Neural progenitor cell (in vitro differentiated cells): ENCODE results near the gene MED10. TPM values are rescaled to one million over a fixed set of nuclear protein-coding genes. Genes with fewer than 3 reads are reported as not detected.

ENCODE experiments used
- DNase-seq: peaks from one replicate; pipeline ENCODE4 v3.0.0-alpha.2; 2016; ENCODE audit warnings: low spot score
- H2AFZ ChIP-seq: fragments of 200-600 bp; sonication (generic); replicated peaks from 2 replicates; pipeline ENCODE4 v1.6.1; 2016; ENCODE audit warnings: antibody characterized with exemption
- H3F3A ChIP-seq: fragments of 200-600 bp; sonication (generic); 2 replicates; pipeline ENCODE4 v1.6.1; 2016; ENCODE audit warnings: antibody characterized with exemption, low read depth
- H3K27ac ChIP-seq: fragments of 200-600 bp; sonication (generic); 2 replicates; pipeline ENCODE4 v1.5.1; 2016; ENCODE audit warnings: mild to moderate bottlenecking
- H3K27me3 ChIP-seq: fragments of 200-600 bp; sonication (generic); 2 replicates; pipeline ENCODE4 v1.6.1; 2016; ENCODE audit warnings: mild to moderate bottlenecking, moderate library complexity
- H3K36me3 ChIP-seq: fragments of 200-600 bp; sonication (generic); 2 replicates; pipeline ENCODE4 v1.5.1; 2016
- H3K4me1 ChIP-seq: fragments of 200-600 bp; sonication (generic); 2 replicates; pipeline ENCODE4 v1.6.1; 2016; ENCODE audit warnings: mixed run types
- H3K4me2 ChIP-seq: fragments of 200-600 bp; sonication (generic); 2 replicates; pipeline ENCODE4 v1.6.1; 2016
- H3K4me3 ChIP-seq: fragments of 200-600 bp; sonication (generic); 2 replicates; pipeline ENCODE4 v1.5.1; 2016
- H3K79me2 ChIP-seq: fragments of 200-600 bp; sonication (generic); 2 replicates; pipeline ENCODE4 v1.6.1; 2016; ENCODE audit warnings: low read depth
- H3K9ac ChIP-seq: fragments of 200-600 bp; sonication (generic); 2 replicates; pipeline ENCODE4 v1.6.1; 2016
- H3K9me3 ChIP-seq: fragments of 200-600 bp; sonication (generic); 2 replicates; pipeline ENCODE4 v1.5.1; 2016; ENCODE audit warnings: low read depth
- H4K20me1 ChIP-seq: fragments of 200-600 bp; sonication (generic); 2 replicates; pipeline ENCODE4 v1.6.1; 2016; ENCODE audit warnings: low read depth
- H3K27ac Mint-ChIP-seq: 3 replicates; pipeline ENCODE4 v1.8.0; 2021; ENCODE audit warnings: mixed read lengths
- H3K27me3 Mint-ChIP-seq: 2 replicates; pipeline ENCODE4 v1.8.0; 2022; ENCODE audit warnings: low read depth, mild to moderate bottlenecking, inconsistent platforms, moderate library complexity, mixed read lengths; ENCODE audit not compliant: insufficient read depth
- H3K36me3 Mint-ChIP-seq: 3 replicates; pipeline ENCODE4 v1.8.0; 2021; ENCODE audit warnings: mixed read lengths
- H3K4me1 Mint-ChIP-seq: 3 replicates; pipeline ENCODE4 v1.8.0; 2021; ENCODE audit warnings: mixed read lengths
- H3K4me3 Mint-ChIP-seq: 3 replicates; pipeline ENCODE4 v1.8.0; 2021; ENCODE audit warnings: mild to moderate bottlenecking, moderate library complexity, mixed read lengths
- H3K9me3 Mint-ChIP-seq: 3 replicates; pipeline ENCODE4 v1.8.0; 2020; ENCODE audit warnings: mixed read lengths
- EZH2 ChIP-seq: fragments of 200-600 bp; sonication (generic); IDR thresholded peaks from 2 replicates; pipeline ENCODE4 v1.6.1; 2017; ENCODE audit warnings: antibody characterized with exemption, mild to moderate bottlenecking, moderate library complexity
- EZH2phosphoT487 ChIP-seq: fragments of 200-600 bp; sonication (generic); IDR thresholded peaks from 2 replicates; pipeline ENCODE4 v1.6.1; 2017; ENCODE audit warnings: antibody characterized with exemption
- total RNA-seq: library from RNA; depleted of rRNA; stranded (reverse); fragments of >200 nt; gene quantifications from 2 replicates; pipeline ENCODE4 v1.2.3, GENCODE V29; 2015; ENCODE audit warnings: low replicate concordance
- TF ChIP-seq, protein P1 (sequence below): fragments of 200-600 bp; sonication (generic); IDR thresholded peaks from 2 replicates; pipeline ENCODE4 v1.5.1; 2017; ENCODE audit warnings: antibody characterized with exemption, mild to moderate bottlenecking

MED10 gene
- total RNA-seq, 1 donor from 2014 or later = 23.5 TPM

DNA sequence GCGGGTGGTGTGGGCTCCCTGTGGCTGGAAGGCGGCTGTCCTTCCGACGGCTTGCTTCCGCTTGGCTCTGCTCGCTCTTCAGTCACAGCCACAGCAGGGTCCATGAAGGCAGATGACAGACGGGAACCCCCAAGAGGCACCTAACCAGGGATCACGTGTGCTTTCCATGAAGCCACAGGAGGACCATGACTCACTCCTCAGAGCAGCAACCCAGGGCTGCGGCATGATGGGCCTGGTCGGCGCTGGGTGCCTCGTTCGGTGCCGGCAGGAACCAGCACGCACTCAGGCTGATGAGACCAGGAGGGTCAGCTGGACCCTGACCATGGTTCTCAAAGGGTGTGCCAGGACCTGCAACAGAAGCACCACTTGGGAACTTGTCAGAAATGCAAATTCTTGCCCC, 32.8 kb upstream of the MED10 start:
- Histone ChIP-seq H3K27ac (no peak overlapping the region), H3K27me3 (no peaks in the 10 kb centered on the region), H3K9ac (no peak overlapping the region), H3K4me2 (no peak overlapping the region), H3F3A (no peaks in the 10 kb centered on the region), H4K20me1 (no peaks in the 10 kb centered on the region), H3K4me3 (no peak overlapping the region), H3K9me3 (no peaks in the 10 kb centered on the region), H3K79me2 (no peaks in the 10 kb centered on the region), H3K36me3 (no peaks in the 10 kb centered on the region), H2AFZ (no peak overlapping the region), H3K4me1 (peaks cover 8% of the 10 kb centered on the region)
- Mint-ChIP-seq H3K9me3 (no peaks in the 10 kb centered on the region), H3K36me3 (no peaks in the 10 kb centered on the region), H3K4me3 (no peak overlapping the region), H3K27me3 (peaks cover 5% of the 10 kb centered on the region), H3K4me1 (peaks cover 4% of the 10 kb centered on the region), H3K27ac (no peak overlapping the region)
- TF ChIP-seq EZH2 (no peak), EZH2phosphoT487 (no peak)
- TF ChIP-seq, protein P1, sequence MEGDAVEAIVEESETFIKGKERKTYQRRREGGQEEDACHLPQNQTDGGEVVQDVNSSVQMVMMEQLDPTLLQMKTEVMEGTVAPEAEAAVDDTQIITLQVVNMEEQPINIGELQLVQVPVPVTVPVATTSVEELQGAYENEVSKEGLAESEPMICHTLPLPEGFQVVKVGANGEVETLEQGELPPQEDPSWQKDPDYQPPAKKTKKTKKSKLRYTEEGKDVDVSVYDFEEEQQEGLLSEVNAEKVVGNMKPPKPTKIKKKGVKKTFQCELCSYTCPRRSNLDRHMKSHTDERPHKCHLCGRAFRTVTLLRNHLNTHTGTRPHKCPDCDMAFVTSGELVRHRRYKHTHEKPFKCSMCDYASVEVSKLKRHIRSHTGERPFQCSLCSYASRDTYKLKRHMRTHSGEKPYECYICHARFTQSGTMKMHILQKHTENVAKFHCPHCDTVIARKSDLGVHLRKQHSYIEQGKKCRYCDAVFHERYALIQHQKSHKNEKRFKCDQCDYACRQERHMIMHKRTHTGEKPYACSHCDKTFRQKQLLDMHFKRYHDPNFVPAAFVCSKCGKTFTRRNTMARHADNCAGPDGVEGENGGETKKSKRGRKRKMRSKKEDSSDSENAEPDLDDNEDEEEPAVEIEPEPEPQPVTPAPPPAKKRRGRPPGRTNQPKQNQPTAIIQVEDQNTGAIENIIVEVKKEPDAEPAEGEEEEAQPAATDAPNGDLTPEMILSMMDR = no peak
- no peak for DNase-seq

DNA sequence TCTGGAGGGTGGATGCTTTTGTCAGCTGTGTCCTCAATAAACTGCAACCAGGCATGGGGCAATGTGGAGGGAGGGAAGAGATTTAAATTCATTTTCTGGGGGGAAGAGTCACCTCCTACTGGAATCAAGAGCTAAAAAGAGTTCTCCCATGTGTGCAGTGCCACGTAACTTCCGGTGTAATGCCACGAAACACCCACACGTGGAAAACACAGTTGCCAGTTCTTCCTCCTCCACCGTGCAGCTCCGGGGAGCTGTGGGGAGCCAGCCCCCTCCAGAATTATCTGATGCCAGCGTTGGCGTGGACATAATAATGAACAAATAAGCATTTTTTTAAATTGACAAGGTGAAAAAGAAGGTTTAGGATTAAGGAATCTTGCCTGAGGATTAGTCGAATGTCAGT, 32.1 kb upstream of the MED10 start:
- Histone ChIP-seq H4K20me1 (no peaks in the 10 kb centered on the region), H3K4me3 (no peak overlapping the region), H2AFZ (no peak overlapping the region), H3K4me1 (peaks cover 8% of the 10 kb centered on the region), H3F3A (no peaks in the 10 kb centered on the region), H3K27ac (no peak overlapping the region), H3K79me2 (no peaks in the 10 kb centered on the region), H3K4me2 (no peak overlapping the region), H3K9ac (no peak overlapping the region), H3K36me3 (no peaks in the 10 kb centered on the region), H3K9me3 (no peaks in the 10 kb centered on the region), H3K27me3 (no peaks in the 10 kb centered on the region)
- Mint-ChIP-seq H3K27ac (no peak overlapping the region), H3K4me1 (peaks cover 4% of the 10 kb centered on the region), H3K27me3 (peaks cover 5% of the 10 kb centered on the region), H3K4me3 (no peak overlapping the region), H3K9me3 (no peaks in the 10 kb centered on the region), H3K36me3 (no peaks in the 10 kb centered on the region)
- no peak for DNase-seq
- no peak for TF ChIP-seq EZH2
- TF ChIP-seq, protein P1 = no peak
- TF ChIP-seq EZH2phosphoT487 = no peak

DNA sequence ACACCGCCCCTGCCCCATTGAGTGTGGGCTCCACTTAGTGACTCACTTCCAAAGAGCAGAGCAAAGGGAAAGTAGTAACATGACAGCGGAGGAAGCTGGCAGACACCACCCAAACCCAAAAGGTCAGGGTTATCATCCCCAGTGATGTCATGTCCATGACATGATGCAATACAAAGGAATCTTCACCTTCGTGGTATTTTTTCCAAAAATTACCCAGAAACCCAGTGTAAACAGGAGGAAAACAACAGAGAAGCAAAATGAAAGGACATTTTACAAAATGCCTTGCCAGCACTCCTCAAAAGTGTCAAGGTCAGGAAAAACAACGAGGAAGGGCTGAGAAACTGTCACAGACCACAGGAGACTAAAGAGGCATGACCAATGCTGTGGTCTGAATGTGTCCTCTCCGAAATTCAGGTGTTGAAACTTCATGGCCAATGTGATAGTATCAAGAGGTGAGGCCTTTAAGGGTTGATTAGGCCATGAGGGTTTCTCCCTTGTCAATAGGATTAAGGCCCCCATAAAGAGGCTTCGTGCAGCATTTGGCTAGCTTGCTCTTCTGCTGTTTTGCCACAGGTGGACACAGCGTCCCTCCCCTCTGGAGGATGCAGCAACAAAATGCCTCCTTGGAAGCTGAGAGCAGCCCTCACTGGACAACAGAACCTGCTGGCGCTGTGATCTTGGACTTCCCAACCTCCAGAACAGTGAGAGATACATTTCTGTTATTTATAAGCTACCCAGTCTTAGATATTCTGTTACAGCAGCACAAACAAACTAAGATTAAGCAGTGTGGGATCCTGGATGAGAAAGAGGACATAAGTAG, 30.5 kb upstream of the MED10 start:
- H3K4me3 ChIP-seq = no peak overlapping the region
- H3K4me2 ChIP-seq = no peak overlapping the region
- no peak overlapping the region for H3K27ac Mint-ChIP-seq
- H3K4me3 Mint-ChIP-seq = no peak overlapping the region
- H3K27me3 Mint-ChIP-seq = peaks cover 7% of the 10 kb centered on the region
- no peaks in the 10 kb centered on the region for H3K79me2 ChIP-seq
- DNase-seq = no peak
- no peaks in the 10 kb centered on the region for H3K36me3 Mint-ChIP-seq
- no peaks in the 10 kb centered on the region for H3F3A ChIP-seq
- H4K20me1 ChIP-seq = no peaks in the 10 kb centered on the region
- H3K4me1 Mint-ChIP-seq = peaks cover 4% of the 10 kb centered on the region
- no peak overlapping the region for H2AFZ ChIP-seq
- H3K9me3 Mint-ChIP-seq = no peaks in the 10 kb centered on the region
- no peak overlapping the region for H3K9ac ChIP-seq
- no peaks in the 10 kb centered on the region for H3K36me3 ChIP-seq
- no peak for TF ChIP-seq EZH2phosphoT487
- TF ChIP-seq EZH2 = no peak
- TF ChIP-seq, protein P1 = no peak
- no peaks in the 10 kb centered on the region for H3K27me3 ChIP-seq
- H3K4me1 ChIP-seq = peaks cover 8% of the 10 kb centered on the region
- no peak overlapping the region for H3K27ac ChIP-seq
- H3K9me3 ChIP-seq = no peaks in the 10 kb centered on the region
